IPS-20b (cell line): Measurements from ENCODE around the gene C9orf152.
"Not testable (repeated sequence)": the region's sequence is repeated elsewhere in the genome, so short reads cannot be mapped to it uniquely, and the experiment has no call there.

ENCODE experiments used
- H3K27ac ChIP-seq: one replicate; pipeline ENCODE4 v1.5.1; 2013; ENCODE audit warnings: low read length
- H3K27me3 ChIP-seq: 2 replicates; pipeline ENCODE4 v1.6.1; 2013; ENCODE audit warnings: mild to moderate bottlenecking, low read length, inconsistent platforms; ENCODE audit not compliant: insufficient read depth
- H3K36me3 ChIP-seq: 2 replicates; pipeline ENCODE4 v1.6.1; 2013; ENCODE audit warnings: low read depth, mild to moderate bottlenecking, inconsistent platforms, low read length, moderate library complexity; ENCODE audit not compliant: insufficient read depth
- H3K4me1 ChIP-seq: 2 replicates; pipeline ENCODE4 v1.6.1; 2013; ENCODE audit warnings: mild to moderate bottlenecking, control low read depth, inconsistent platforms, low read length, moderate library complexity; ENCODE audit not compliant: insufficient read depth
- H3K4me3 ChIP-seq: 2 replicates; pipeline ENCODE4 v1.5.1; 2013; ENCODE audit warnings: mild to moderate bottlenecking, low read length, inconsistent platforms
- H3K9ac ChIP-seq: 2 replicates; pipeline ENCODE4 v1.6.1; 2013; ENCODE audit warnings: low read depth, mild to moderate bottlenecking, inconsistent platforms, low read length, moderate library complexity
- H3K9me3 ChIP-seq: 2 replicates; pipeline ENCODE4 v1.6.1; 2013; ENCODE audit warnings: mild to moderate bottlenecking, low read depth, low read length, inconsistent platforms; ENCODE audit not compliant: insufficient read depth

Gene C9orf152

DNA sequence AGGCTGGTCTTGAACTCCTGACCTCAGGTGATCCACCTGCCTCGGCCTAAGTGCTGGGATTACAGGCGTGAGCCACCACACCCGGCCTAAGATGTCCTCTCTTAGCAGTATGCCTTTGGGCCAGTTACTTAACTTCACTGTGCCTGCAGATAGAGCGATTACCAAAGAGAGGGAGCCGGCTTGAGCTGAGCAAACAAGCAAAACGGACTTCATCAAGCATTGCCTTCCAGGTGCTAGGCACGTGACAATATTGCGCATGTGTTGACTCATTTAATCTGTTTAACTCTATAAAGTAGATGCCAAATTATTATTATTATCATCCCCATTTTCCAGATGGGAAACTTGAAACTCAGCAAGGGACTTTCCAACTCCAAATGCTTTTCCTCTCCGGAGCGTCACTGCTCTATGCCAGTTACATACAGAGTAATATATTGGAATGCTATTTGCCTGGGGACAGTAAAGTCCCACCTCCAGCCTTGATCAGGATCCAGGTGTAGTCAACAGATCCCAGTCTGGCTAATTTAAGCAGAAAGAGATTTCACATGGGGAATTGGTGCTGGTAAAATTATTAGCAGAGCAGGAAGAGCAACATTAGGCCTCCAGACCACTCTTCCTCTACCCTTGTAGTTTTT lies 5.6 kb upstream of the C9orf152 start:
- Histone ChIP-seq H3K4me1 (no peaks in the 10 kb centered on the region), H3K9me3 (no peaks in the 10 kb centered on the region), H3K9ac (no peak overlapping the region), H3K36me3 (no peaks in the 10 kb centered on the region), H3K4me3 (no peak overlapping the region), H3K27me3 (no peaks in the 10 kb centered on the region), H3K27ac (no peak overlapping the region)

- Histone ChIP-seq H3K36me3 (no peaks in the 10 kb centered on the region), H3K9me3 (no peaks in the 10 kb centered on the region), H3K27ac (no peak overlapping the region), H3K27me3 (no peaks in the 10 kb centered on the region), H3K9ac (no peak overlapping the region), H3K4me1 (no peaks in the 10 kb centered on the region), H3K4me3 (no peak overlapping the region)
Observed at GRCh38 chr9:110207071-110207641, 803 bp downstream of the C9orf152 start.

- no peaks in the 10 kb centered on the region for H3K27me3 ChIP-seq
- no peaks in the 10 kb centered on the region for H3K9me3 ChIP-seq
- H3K27ac ChIP-seq, result no peak overlapping the region
- no peak overlapping the region for H3K4me3 ChIP-seq
- H3K9ac ChIP-seq, result no peak overlapping the region
- H3K4me1 ChIP-seq, result no peaks in the 10 kb centered on the region
- H3K36me3 ChIP-seq, result no peaks in the 10 kb centered on the region
Observed at GRCh38 chr9:110206389-110206788, 1.6 kb downstream of the C9orf152 start.

GRCh38 chr9:110205612-110206011 lies 2.3 kb downstream of the C9orf152 start:
- H3K4me3 ChIP-seq, H3K27ac ChIP-seq, H3K9me3 ChIP-seq, H3K27me3 ChIP-seq, H3K9ac ChIP-seq, H3K36me3 ChIP-seq, H3K4me1 ChIP-seq: not testable (repeated sequence)

DNA sequence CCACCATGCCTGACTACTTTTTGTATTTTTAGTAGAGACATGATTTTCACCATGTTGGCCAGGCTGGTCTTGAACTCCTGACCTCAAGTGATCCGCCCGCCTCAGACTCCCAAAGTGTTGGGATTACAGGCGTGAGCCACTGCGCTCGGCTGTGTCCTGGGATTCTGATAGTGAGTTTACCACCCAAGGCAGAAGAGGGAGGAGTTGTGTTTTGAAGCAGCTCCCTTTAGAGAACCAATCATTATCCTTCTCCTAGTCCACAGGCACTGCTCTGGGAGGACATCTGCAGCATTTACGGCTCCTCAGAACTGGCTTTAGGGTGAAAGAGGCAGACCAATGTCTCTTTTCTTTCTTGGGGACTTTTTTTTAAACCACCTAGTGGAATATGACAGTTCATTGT lies 5.7 kb downstream of the C9orf152 start:
- Histone ChIP-seq H3K27me3 (no peaks in the 10 kb centered on the region), H3K4me3 (no peak overlapping the region), H3K4me1 (no peaks in the 10 kb centered on the region), H3K9ac (no peak overlapping the region), H3K27ac (no peak overlapping the region), H3K36me3 (no peaks in the 10 kb centered on the region), H3K9me3 (no peaks in the 10 kb centered on the region)

- Histone ChIP-seq H3K4me3 (no peak overlapping the region), H3K9ac (no peak overlapping the region), H3K9me3 (no peaks in the 10 kb centered on the region), H3K4me1 (no peaks in the 10 kb centered on the region), H3K27ac (no peak overlapping the region), H3K27me3 (no peaks in the 10 kb centered on the region), H3K36me3 (no peaks in the 10 kb centered on the region)
Observed at GRCh38 chr9:110199643-110200042, 8.3 kb downstream of the C9orf152 start.

DNA sequence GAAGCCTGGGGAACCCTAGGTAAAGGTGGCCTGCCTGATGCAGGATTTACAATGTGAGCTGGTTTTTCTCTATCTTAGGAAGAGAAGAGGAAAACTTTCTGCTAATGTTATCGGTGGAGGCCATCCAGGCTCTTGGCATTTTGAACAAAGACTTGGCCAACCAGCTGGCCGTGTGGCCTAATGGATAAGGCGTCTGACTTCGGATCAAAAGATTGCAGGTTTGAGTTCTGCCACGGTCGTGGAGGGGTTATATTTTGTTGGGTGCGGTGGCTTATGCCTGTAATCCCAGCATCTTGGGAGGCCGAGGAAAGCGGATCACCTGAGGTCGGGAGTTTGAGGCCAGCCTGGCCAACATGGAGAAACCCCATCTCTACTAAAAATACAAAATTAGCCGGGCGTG lies 9.6 kb downstream of the C9orf152 start:
- H3K9me3 ChIP-seq, result no peaks in the 10 kb centered on the region
- no peaks in the 10 kb centered on the region for H3K27me3 ChIP-seq
- no peaks in the 10 kb centered on the region for H3K36me3 ChIP-seq
- no peak overlapping the region for H3K27ac ChIP-seq
- no peak overlapping the region for H3K9ac ChIP-seq
- no peaks in the 10 kb centered on the region for H3K4me1 ChIP-seq
- no peak overlapping the region for H3K4me3 ChIP-seq

- Histone ChIP-seq H3K4me1 (no peaks in the 10 kb centered on the region), H3K9me3 (no peaks in the 10 kb centered on the region), H3K36me3 (no peaks in the 10 kb centered on the region), H3K27ac (no peak overlapping the region), H3K27me3 (no peaks in the 10 kb centered on the region), H3K9ac (no peak overlapping the region), H3K4me3 (no peak overlapping the region)
Observed at GRCh38 chr9:110197330-110198187, 10.4 kb downstream of the C9orf152 start.

GRCh38 chr9:110196084-110196499 lies 11.9 kb downstream of the C9orf152 start:
- H3K9me3 ChIP-seq, H3K27ac ChIP-seq, H3K9ac ChIP-seq, H3K27me3 ChIP-seq, H3K4me1 ChIP-seq, H3K36me3 ChIP-seq, H3K4me3 ChIP-seq: not testable (repeated sequence)

GRCh38 chr9:110192531-110193261 lies 15.3 kb downstream of the C9orf152 start:
- Histone ChIP-seq H3K4me1 (no peaks in the 10 kb centered on the region), H3K27me3 (no peaks in the 10 kb centered on the region), H3K9ac (no peak overlapping the region), H3K4me3 (no peak overlapping the region), H3K36me3 (no peaks in the 10 kb centered on the region), H3K27ac (no peak overlapping the region), H3K9me3 (no peaks in the 10 kb centered on the region)

DNA sequence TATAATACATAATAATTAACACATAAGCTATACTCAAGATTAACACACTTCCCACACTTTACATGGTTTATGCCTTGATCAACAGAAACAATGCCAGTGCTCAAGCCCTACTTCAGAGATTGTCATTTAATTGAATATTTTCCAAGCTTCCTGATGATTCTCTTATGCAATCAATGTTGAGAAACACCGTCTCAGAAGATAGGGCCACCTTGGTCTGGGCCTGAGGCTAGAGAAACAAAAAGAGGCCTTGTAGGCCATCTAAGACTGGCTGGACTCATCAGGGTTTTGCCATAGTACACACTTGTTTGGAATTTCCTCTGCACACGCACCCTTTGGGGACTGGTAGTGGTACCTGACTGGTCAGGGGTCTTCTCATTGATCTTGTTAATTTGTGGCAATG lies 16.3 kb downstream of the C9orf152 start:
- Histone ChIP-seq H3K27me3 (no peaks in the 10 kb centered on the region), H3K4me3 (no peak overlapping the region), H3K4me1 (no peaks in the 10 kb centered on the region), H3K9me3 (no peaks in the 10 kb centered on the region), H3K9ac (no peak overlapping the region), H3K27ac (no peak overlapping the region), H3K36me3 (no peaks in the 10 kb centered on the region)
